GM12892 (cell line): Measurements from ENCODE around the gene ZNF84.

Experiments
- POLR2A ChIP-seq: IDR thresholded peaks from 2 replicates; pipeline ENCODE4 v1.6.1; 2011; ENCODE audit warnings: low read depth, low read length, control low read depth
- POLR2AphosphoS5 ChIP-seq: IDR thresholded peaks from 2 replicates; pipeline ENCODE4 v1.6.1; 2011; ENCODE audit warnings: low read depth, low read length, control low read depth

GRCh38 chr12:133083345-133083744 is 46.0 kb downstream of the ZNF84 start:
- TF ChIP-seq POLR2AphosphoS5 = no peak
- TF ChIP-seq POLR2A = no peak
